DOHH2 (cell line): Measurements from ENCODE around the gene BPHL.

Experiments used
- H3F3A ChIP-seq: fragments of 200-600 bp; sonication (generic), shearing (Covaris generic); 2 replicates; pipeline ENCODE4 v1.6.0; 2016; ENCODE audit warnings: antibody characterized with exemption, mild to moderate bottlenecking; ENCODE audit not compliant: control insufficient read depth, insufficient read depth
- H3K27ac ChIP-seq: fragments of 200-600 bp; sonication (generic); 2 replicates; pipeline ENCODE4 v1.5.1; 2014; ENCODE audit warnings: low read depth, mild to moderate bottlenecking, low read length, moderate library complexity
- H3K27me3 ChIP-seq: fragments of 200-600 bp; sonication (generic); 2 replicates; pipeline ENCODE4 v1.6.1; 2014; ENCODE audit warnings: mild to moderate bottlenecking, low read length, mixed read lengths; ENCODE audit not compliant: control insufficient read depth
- H3K36me3 ChIP-seq: fragments of 200-600 bp; sonication (generic); 2 replicates; pipeline ENCODE4 v1.6.1; 2014; ENCODE audit warnings: mild to moderate bottlenecking, low read length, moderate library complexity, mixed read lengths; ENCODE audit not compliant: control insufficient read depth
- H3K4me1 ChIP-seq: fragments of 200-600 bp; sonication (generic); 2 replicates; pipeline ENCODE4 v1.6.1; 2014; ENCODE audit warnings: mild to moderate bottlenecking, low read length, mixed read lengths; ENCODE audit not compliant: control insufficient read depth
- H3K4me2 ChIP-seq: fragments of 200-600 bp; sonication (generic); 2 replicates; pipeline ENCODE4 v1.6.0; 2014; ENCODE audit warnings: mild to moderate bottlenecking, low read length, moderate library complexity
- H3K4me3 ChIP-seq: fragments of 200-600 bp; sonication (generic); 2 replicates; pipeline ENCODE4 v1.5.1; 2014; ENCODE audit warnings: mild to moderate bottlenecking, low read length, mixed read lengths
- H3K79me2 ChIP-seq: fragments of 200-600 bp; sonication (generic); 2 replicates; pipeline ENCODE4 v1.6.1; 2014; ENCODE audit warnings: mild to moderate bottlenecking, low read length, mixed read lengths; ENCODE audit not compliant: control insufficient read depth
- H3K9me2 ChIP-seq: fragments of 200-600 bp; sonication (generic); replicated peaks from 2 replicates; pipeline ENCODE4 v1.6.1; 2014; ENCODE audit warnings: mild to moderate bottlenecking, low read length, mixed read lengths; ENCODE audit not compliant: control insufficient read depth
- H3K9me3 ChIP-seq: fragments of 200-600 bp; sonication (generic); 2 replicates; pipeline ENCODE4 v1.6.1; 2014; ENCODE audit warnings: antibody characterized with exemption, low read length, mixed read lengths; ENCODE audit not compliant: control insufficient read depth, insufficient read depth
- H4K20me1 ChIP-seq: fragments of 200-600 bp; sonication (generic); 2 replicates; pipeline ENCODE4 v1.6.0; 2014; ENCODE audit warnings: low read depth, mild to moderate bottlenecking, antibody characterized with exemption, low read length, moderate library complexity; ENCODE audit not compliant: control insufficient read depth, insufficient read depth
- EZH2phosphoT487 ChIP-seq: fragments of 200-600 bp; sonication (generic); IDR thresholded peaks from 2 replicates; pipeline ENCODE4 v1.6.1; 2017; ENCODE audit warnings: borderline replicate concordance, mild to moderate bottlenecking, antibody characterized with exemption, low read length, moderate library complexity, mixed read lengths
- TF ChIP-seq, protein P1 (sequence below): fragments of 200-600 bp; sonication (generic); IDR thresholded peaks from one replicate; pipeline ENCODE4 v1.5.1; 2014; ENCODE audit warnings: antibody characterized with exemption, mild to moderate bottlenecking, low read depth, low read length; ENCODE audit not compliant: poor library complexity, severe bottlenecking

Gene BPHL

DNA sequence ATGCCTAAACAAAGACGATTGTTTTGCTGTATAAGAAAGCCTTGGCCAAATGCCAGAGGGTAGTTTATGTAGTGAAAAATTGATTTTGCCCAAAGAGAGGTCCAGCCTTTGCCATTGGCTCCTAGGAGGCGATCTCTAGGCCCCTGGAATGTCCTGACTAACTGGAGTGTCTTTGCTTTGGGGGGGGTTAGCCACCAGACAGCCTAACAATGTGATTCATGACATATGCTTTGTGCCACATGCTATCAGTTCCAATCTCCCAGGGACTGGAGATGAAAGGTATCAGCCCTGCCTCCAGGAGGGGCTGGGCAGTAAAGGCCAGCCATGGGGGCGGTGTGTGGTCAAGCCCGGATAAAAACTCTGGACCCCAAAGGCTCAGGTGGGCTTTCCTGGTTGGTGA is 71.5 kb downstream of the BPHL start:
- no peaks in the 10 kb centered on the region for H3K9me2 ChIP-seq
- no peaks in the 10 kb centered on the region for H3K36me3 ChIP-seq
- TF ChIP-seq EZH2phosphoT487, result no peak
- TF ChIP-seq, protein P1, sequence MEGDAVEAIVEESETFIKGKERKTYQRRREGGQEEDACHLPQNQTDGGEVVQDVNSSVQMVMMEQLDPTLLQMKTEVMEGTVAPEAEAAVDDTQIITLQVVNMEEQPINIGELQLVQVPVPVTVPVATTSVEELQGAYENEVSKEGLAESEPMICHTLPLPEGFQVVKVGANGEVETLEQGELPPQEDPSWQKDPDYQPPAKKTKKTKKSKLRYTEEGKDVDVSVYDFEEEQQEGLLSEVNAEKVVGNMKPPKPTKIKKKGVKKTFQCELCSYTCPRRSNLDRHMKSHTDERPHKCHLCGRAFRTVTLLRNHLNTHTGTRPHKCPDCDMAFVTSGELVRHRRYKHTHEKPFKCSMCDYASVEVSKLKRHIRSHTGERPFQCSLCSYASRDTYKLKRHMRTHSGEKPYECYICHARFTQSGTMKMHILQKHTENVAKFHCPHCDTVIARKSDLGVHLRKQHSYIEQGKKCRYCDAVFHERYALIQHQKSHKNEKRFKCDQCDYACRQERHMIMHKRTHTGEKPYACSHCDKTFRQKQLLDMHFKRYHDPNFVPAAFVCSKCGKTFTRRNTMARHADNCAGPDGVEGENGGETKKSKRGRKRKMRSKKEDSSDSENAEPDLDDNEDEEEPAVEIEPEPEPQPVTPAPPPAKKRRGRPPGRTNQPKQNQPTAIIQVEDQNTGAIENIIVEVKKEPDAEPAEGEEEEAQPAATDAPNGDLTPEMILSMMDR, result no peak
- no peak overlapping the region for H3K27ac ChIP-seq
- H3K27me3 ChIP-seq, result no peaks in the 10 kb centered on the region
- H3K4me3 ChIP-seq, result no peak overlapping the region
- H3K4me1 ChIP-seq, result peaks cover 18% of the 10 kb centered on the region
- no peak overlapping the region for H3K4me2 ChIP-seq
- H3K9me3 ChIP-seq, result no peaks in the 10 kb centered on the region
- no peaks in the 10 kb centered on the region for H4K20me1 ChIP-seq
- no peaks in the 10 kb centered on the region for H3F3A ChIP-seq
- H3K79me2 ChIP-seq, result no peaks in the 10 kb centered on the region

DNA sequence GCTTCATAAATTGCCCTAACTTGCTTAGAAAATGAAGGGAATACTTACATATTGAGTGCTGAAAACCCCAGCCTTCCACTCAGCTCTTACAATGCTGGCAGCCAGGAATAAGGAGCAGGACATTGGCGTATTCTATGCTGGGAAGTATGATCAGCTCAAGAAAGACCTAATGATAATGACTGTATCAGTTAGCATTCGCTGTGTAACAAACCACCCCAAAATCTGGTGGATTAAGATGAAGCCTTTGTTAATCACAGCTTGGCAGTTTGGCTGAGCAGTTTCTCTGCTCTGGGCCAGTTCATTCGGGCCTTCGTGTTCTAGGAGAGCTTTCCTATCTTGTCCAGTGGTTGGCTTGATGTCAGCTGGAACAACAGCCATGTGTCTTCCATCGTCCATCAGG is 72.3 kb downstream of the BPHL start:
- H3K79me2 ChIP-seq, result no peaks in the 10 kb centered on the region
- no peaks in the 10 kb centered on the region for H4K20me1 ChIP-seq
- no peaks in the 10 kb centered on the region for H3K9me3 ChIP-seq
- H3K9me2 ChIP-seq, result no peaks in the 10 kb centered on the region
- peaks cover 25% of the 10 kb centered on the region for H3K4me1 ChIP-seq
- no peak overlapping the region for H3K4me3 ChIP-seq
- no peaks in the 10 kb centered on the region for H3F3A ChIP-seq
- H3K27ac ChIP-seq, result no peak overlapping the region
- H3K27me3 ChIP-seq, result no peaks in the 10 kb centered on the region
- TF ChIP-seq EZH2phosphoT487, result no peak
- TF ChIP-seq, protein P1, result no peak
- H3K36me3 ChIP-seq, result no peaks in the 10 kb centered on the region
- no peak overlapping the region for H3K4me2 ChIP-seq

DNA sequence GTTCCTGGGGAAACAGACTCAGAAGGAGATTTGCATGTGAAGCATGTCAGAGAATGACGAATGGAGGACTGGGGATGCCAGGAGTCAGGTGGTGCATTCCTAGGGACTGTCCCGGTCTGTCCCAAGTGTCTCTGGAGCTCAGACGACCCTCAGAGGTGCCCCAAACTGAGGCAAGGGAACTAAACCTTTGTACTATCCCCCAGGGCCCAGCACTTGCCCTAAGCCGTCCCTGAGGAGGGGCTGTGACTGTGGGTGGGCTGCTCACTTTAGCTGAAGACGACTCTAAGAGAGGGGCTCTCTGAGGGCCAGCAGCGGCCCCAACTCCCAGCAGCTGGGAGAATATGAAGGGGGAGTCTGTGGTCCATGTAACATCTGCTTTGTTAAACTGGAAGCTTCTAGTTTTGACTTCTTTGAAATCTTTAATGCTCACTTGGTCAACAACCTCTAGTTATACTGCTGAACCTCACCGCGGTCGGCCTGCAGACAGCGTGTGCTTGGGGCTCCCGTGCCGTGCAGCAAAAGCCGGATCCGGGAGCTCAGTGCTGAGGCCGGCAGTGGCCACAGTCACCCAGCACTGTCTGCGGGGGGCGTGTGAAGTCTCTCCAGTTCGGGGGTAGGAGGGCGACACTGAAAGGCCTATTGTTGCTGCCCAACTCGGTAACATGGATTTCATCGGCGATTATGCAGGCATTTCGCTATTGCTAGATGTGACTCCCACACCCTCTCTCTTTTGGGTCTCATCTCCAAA is 74.8 kb downstream of the BPHL start:
- H3K9me2 ChIP-seq, result no peaks in the 10 kb centered on the region
- H3K79me2 ChIP-seq, result no peaks in the 10 kb centered on the region
- H3K4me3 ChIP-seq, result no peak overlapping the region
- TF ChIP-seq, protein P1, result no peak
- TF ChIP-seq EZH2phosphoT487, result no peak
- H3F3A ChIP-seq, result no peaks in the 10 kb centered on the region
- H3K27me3 ChIP-seq, result no peaks in the 10 kb centered on the region
- H3K4me1 ChIP-seq, result peaks cover 19% of the 10 kb centered on the region
- no peaks in the 10 kb centered on the region for H3K36me3 ChIP-seq
- H3K4me2 ChIP-seq, result no peak overlapping the region
- no peak overlapping the region for H3K27ac ChIP-seq
- H3K9me3 ChIP-seq, result no peaks in the 10 kb centered on the region
- H4K20me1 ChIP-seq, result no peaks in the 10 kb centered on the region
